DOHH2 (cell line): Measurements from ENCODE around the gene LONP2.

Experiments
- CTCF ChIP-seq: fragments of 200-600 bp; sonication (generic); IDR thresholded peaks from one replicate; pipeline ENCODE4 v1.5.1; 2014; ENCODE audit warnings: antibody characterized with exemption, mild to moderate bottlenecking, low read depth, low read length; ENCODE audit not compliant: poor library complexity, severe bottlenecking
- EZH2phosphoT487 ChIP-seq: fragments of 200-600 bp; sonication (generic); IDR thresholded peaks from 2 replicates; pipeline ENCODE4 v1.6.1; 2017; ENCODE audit warnings: borderline replicate concordance, mild to moderate bottlenecking, antibody characterized with exemption, low read length, moderate library complexity, mixed read lengths

- no peak for TF ChIP-seq CTCF
- no peak for TF ChIP-seq EZH2phosphoT487
These were observed 18.5 kb downstream of the LONP2 start for GRCh38 chr16:48262631-48263030.
